CD4-positive, CD25-positive, alpha-beta regulatory T cell (primary cell): Measurements from ENCODE around the gene C1QTNF3. TPM values are rescaled to one million over a fixed set of nuclear protein-coding genes. Genes with fewer than 3 reads are reported as not detected.
A peak's percentile ranks its signal among the peaks of the same experiment; 100 is the strongest.
"Not testable (repeated sequence)": the region's sequence is repeated elsewhere in the genome, so short reads cannot be mapped to it uniquely, and the experiment has no call there.

Experiments
- ATAC-seq, 2 donors: fragments of 150-1000 bp; cut with Tn5 transposase; one replicate each; pipeline ENCODE4 v1.10.0; 2021; ENCODE audit warnings: low read depth in 2 of 2, moderate number of reproducible peaks in 2 of 2, moderate library complexity in 1 of 2
- DNase-seq, 3 donors: peaks; one replicate each; pipeline versions ENCODE4 v3.0.0 to v3.0.0-alpha.2; 2012 to 2022; ENCODE audit warnings: mixed read lengths in 1 of 3
- H3K27ac ChIP-seq: one replicate; pipeline ENCODE4 v1.7.0; 2013; ENCODE audit warnings: mild to moderate bottlenecking, low read length; ENCODE audit not compliant: insufficient read depth, poor library complexity, severe bottlenecking
- H3K27me3 ChIP-seq: one replicate; pipeline ENCODE4 v1.7.0; 2013; ENCODE audit warnings: low read length; ENCODE audit not compliant: control insufficient read depth, insufficient read depth
- H3K36me3 ChIP-seq: one replicate; pipeline ENCODE4 v1.7.0; 2013; ENCODE audit warnings: mild to moderate bottlenecking, low read length, moderate library complexity; ENCODE audit not compliant: control insufficient read depth, insufficient read depth
- H3K4me1 ChIP-seq: 2 replicates; pipeline ENCODE4 v1.7.0; 2013; ENCODE audit warnings: mild to moderate bottlenecking, low read length; ENCODE audit not compliant: insufficient read depth, control insufficient read depth, poor library complexity, severe bottlenecking
- H3K4me3 ChIP-seq: one replicate; pipeline ENCODE4 v1.7.0; 2013; ENCODE audit warnings: low read depth, mild to moderate bottlenecking, low read length, moderate library complexity
- H3K9me3 ChIP-seq, 2 experiments: 1 replicate in 1 of 2; 2 replicates in 1 of 2; pipeline ENCODE4 v1.7.0; 2013; ENCODE audit warnings: low read length in 2 of 2, mild to moderate bottlenecking in 1 of 2, moderate library complexity in 1 of 2; ENCODE audit not compliant: control insufficient read depth in 2 of 2
- H3K27ac Mint-ChIP-seq, 3 donors: one replicate each; pipeline ENCODE4 v1.8.0; 2020 to 2022; ENCODE audit warnings: mild to moderate bottlenecking in 3 of 3, mixed read lengths in 3 of 3, moderate library complexity in 2 of 3
- H3K27me3 Mint-ChIP-seq: one replicate; pipeline ENCODE4 v1.8.0; 2022; ENCODE audit warnings: mild to moderate bottlenecking, mixed read lengths
- H3K36me3 Mint-ChIP-seq: one replicate; pipeline ENCODE4 v1.8.0; 2020; ENCODE audit warnings: mixed read lengths
- H3K4me1 Mint-ChIP-seq, 4 donors: one replicate each; pipeline ENCODE4 v1.8.0; 2020 to 2022; ENCODE audit warnings: mixed read lengths in 4 of 4, mild to moderate bottlenecking in 1 of 4
- H3K4me3 Mint-ChIP-seq, 4 donors: one replicate each; pipeline ENCODE4 v1.8.0; 2020 to 2022; ENCODE audit warnings: mild to moderate bottlenecking in 4 of 4, mixed read lengths in 4 of 4, moderate library complexity in 3 of 4
- H3K9me3 Mint-ChIP-seq, 7 donors: one replicate each; pipeline ENCODE4 v1.8.0; 2020 to 2022; ENCODE audit warnings: mixed read lengths in 7 of 7, mild to moderate bottlenecking in 3 of 7, moderate library complexity in 2 of 7
- polyA plus RNA-seq, 4 donors: library from polyadenylated mRNA; unstranded; fragments of 300-500 nt; fragmentation: Illumina TruSeq; gene quantifications; one replicate each; pipeline ENCODE4 v1.2.3, GENCODE V29; 2021
- total RNA-seq: library from RNA; stranded (reverse); gene quantifications from one replicate; pipeline ENCODE4 v1.2.3, GENCODE V29; 2022

Gene C1QTNF3
- total and polyA plus RNA-seq, 5 donors from 2014 or later = 0.09 to 7.6 (median 0.51) TPM; not detected in 1

- Histone ChIP-seq H3K4me3 (no peak overlapping the region), H3K27me3 (no peaks in the 10 kb centered on the region), H3K4me1 (no peaks in the 10 kb centered on the region), H3K9me3 (no peaks in the 10 kb centered on the region), H3K36me3 (peaks cover 23% of the 10 kb centered on the region), H3K27ac (no peak overlapping the region)
- H3K36me3 Mint-ChIP-seq = peaks cover 47% of the 10 kb centered on the region
- H3K27me3 Mint-ChIP-seq = no peaks in the 10 kb centered on the region
- H3K9me3 Mint-ChIP-seq = no peaks in the 10 kb centered on the region
- ATAC-seq (no peak), DNase-seq (no peak)
- H3K4me3 Mint-ChIP-seq = no peak overlapping the region
- H3K4me1 Mint-ChIP-seq = peaks cover 0 to 1% (median 0%) of the 10 kb centered on the region in 4 donors
- H3K27ac Mint-ChIP-seq = no peak overlapping the region
Observed at GRCh38 chr5:34031117-34031516, 11.9 kb downstream of the C1QTNF3 start.

GRCh38 chr5:34030585-34030984 is 12.4 kb downstream of the C1QTNF3 start:
- H3K4me1 ChIP-seq, H3K4me1 Mint-ChIP-seq, H3K27ac ChIP-seq, ATAC-seq, H3K27me3 ChIP-seq, H3K4me3 ChIP-seq, H3K27ac Mint-ChIP-seq, DNase-seq, H3K4me3 Mint-ChIP-seq, H3K9me3 Mint-ChIP-seq, H3K9me3 ChIP-seq, H3K27me3 Mint-ChIP-seq: not testable (repeated sequence)
- H3K36me3 Mint-ChIP-seq = peaks cover 50% of the 10 kb centered on the region
- H3K36me3 ChIP-seq = peaks cover 24% of the 10 kb centered on the region

GRCh38 chr5:34030048-34030447 is 13.0 kb downstream of the C1QTNF3 start:
- Mint-ChIP-seq H3K9me3 (no peaks in the 10 kb centered on the region), H3K4me1 (peaks cover 0 to 1% (median 0%) of the 10 kb centered on the region in 4 donors), H3K27ac (no peak overlapping the region), H3K27me3 (no peaks in the 10 kb centered on the region), H3K36me3 (peaks cover 51% of the 10 kb centered on the region), H3K4me3 (no peak overlapping the region)
- Histone ChIP-seq H3K27me3 (no peaks in the 10 kb centered on the region), H3K4me1 (no peaks in the 10 kb centered on the region), H3K36me3 (peaks cover 21% of the 10 kb centered on the region), H3K4me3 (no peak overlapping the region), H3K27ac (no peak overlapping the region), H3K9me3 (no peaks in the 10 kb centered on the region)
- ATAC-seq (no peak), DNase-seq (no peak)

- Histone ChIP-seq H3K27ac (no peak overlapping the region), H3K36me3 (peaks cover 27% of the 10 kb centered on the region), H3K27me3 (no peaks in the 10 kb centered on the region), H3K4me1 (no peaks in the 10 kb centered on the region), H3K9me3 (no peaks in the 10 kb centered on the region), H3K4me3 (no peak overlapping the region)
- Mint-ChIP-seq H3K36me3 (peaks cover 52% of the 10 kb centered on the region), H3K4me1 (peaks cover under 1 to 2% (median under 1%) of the 10 kb centered on the region in 4 donors), H3K27ac (no peak overlapping the region), H3K4me3 (no peak overlapping the region), H3K9me3 (no peaks in the 10 kb centered on the region), H3K27me3 (no peaks in the 10 kb centered on the region)
- DNase-seq = no peak
- ATAC-seq = no peak
Observed at GRCh38 chr5:34028349-34028748, 14.7 kb downstream of the C1QTNF3 start.

- Mint-ChIP-seq H3K27ac (peak overlapping the region in 1 of 3 donors; percentile 1), H3K9me3 (no peaks in the 10 kb centered on the region), H3K27me3 (no peaks in the 10 kb centered on the region), H3K36me3 (peaks cover 53% of the 10 kb centered on the region), H3K4me1 (peaks cover 9 to 20% (median 16%) of the 10 kb centered on the region in 4 donors), H3K4me3 (no peak overlapping the region)
- Histone ChIP-seq H3K27me3 (no peaks in the 10 kb centered on the region), H3K4me1 (peaks cover 8% of the 10 kb centered on the region), H3K4me3 (no peak overlapping the region), H3K27ac (no peak overlapping the region), H3K36me3 (peaks cover 17% of the 10 kb centered on the region), H3K9me3 (no peaks in the 10 kb centered on the region)
- ATAC-seq (no peak), DNase-seq (no peak)
Observed at GRCh38 chr5:34026089-34026761, 16.8 kb downstream of the C1QTNF3 start.

- Mint-ChIP-seq H3K27ac (peak overlapping the region in 2 of 3 donors; percentile 63 to 84), H3K36me3 (peaks cover 57% of the 10 kb centered on the region)
- DNase-seq = peak in 1 of 3 donors; percentile 78
Observed at GRCh38 chr5:34022121-34022705, 20.8 kb downstream of the C1QTNF3 start.

GRCh38 chr5:34021334-34021733 is 21.7 kb downstream of the C1QTNF3 start:
- Mint-ChIP-seq H3K4me3 (peak overlapping the region in 1 of 4 donors; percentile 64), H3K27me3 (no peaks in the 10 kb centered on the region), H3K9me3 (no peaks in the 10 kb centered on the region), H3K4me1 (peaks cover 9 to 26% (median 19%) of the 10 kb centered on the region in 4 donors), H3K36me3 (peaks cover 50% of the 10 kb centered on the region), H3K27ac (peak overlapping the region in 2 of 3 donors; percentile 63 to 84)
- Histone ChIP-seq H3K27ac (no peak overlapping the region), H3K9me3 (no peaks in the 10 kb centered on the region), H3K4me1 (peaks cover 8% of the 10 kb centered on the region), H3K4me3 (no peak overlapping the region), H3K27me3 (no peaks in the 10 kb centered on the region), H3K36me3 (peaks cover 15% of the 10 kb centered on the region)
- no peak for DNase-seq
- ATAC-seq = no peak

More at GRCh38 chr5:34022121-34022705, 20.8 kb downstream of the C1QTNF3 start:
- H3K9me3 Mint-ChIP-seq = no peaks in the 10 kb centered on the region
- H3K27me3 ChIP-seq = no peaks in the 10 kb centered on the region
- H3K4me1 Mint-ChIP-seq = peaks cover 9 to 26% (median 19%) of the 10 kb centered on the region in 4 donors
- H3K36me3 ChIP-seq = peaks cover 17% of the 10 kb centered on the region
- peak overlapping the region; percentile 22 for H3K4me3 ChIP-seq
- H3K9me3 ChIP-seq = no peaks in the 10 kb centered on the region
- peak; percentile 75 to 86 for ATAC-seq
- peak overlapping the region in 1 of 4 donors; percentile 2 for H3K4me3 Mint-ChIP-seq
- H3K4me1 ChIP-seq = peaks cover 8% of the 10 kb centered on the region
- no peaks in the 10 kb centered on the region for H3K27me3 Mint-ChIP-seq
- H3K27ac ChIP-seq = no peak overlapping the region
